Left ventricle myocardium inferior (tissue), 1 donor: Measurements from ENCODE around the gene TSPY10. TPM values are rescaled to one million over a fixed set of nuclear protein-coding genes. Genes with fewer than 3 reads are reported as not detected.
"Not testable (repeated sequence)": the region's sequence is repeated elsewhere in the genome, so short reads cannot be mapped to it uniquely, and the experiment has no call there.

Source experiments
- DNase-seq: peaks from one replicate; pipeline ENCODE4 v3.0.0-alpha.2; 2020
- H3K27ac ChIP-seq: fragments of 200-600 bp; replicated peaks from 2 replicates; pipeline ENCODE4 v1.8.0; 2021
- H3K27me3 ChIP-seq: fragments of 200-600 bp; 2 replicates; pipeline ENCODE4 v1.8.0; 2021; ENCODE audit warnings: low read depth
- H3K36me3 ChIP-seq: fragments of 200-600 bp; 2 replicates; pipeline ENCODE4 v1.8.0; 2021
- H3K4me1 ChIP-seq: fragments of 200-600 bp; 2 replicates; pipeline ENCODE4 v1.8.0; 2021
- H3K4me3 ChIP-seq: fragments of 200-600 bp; 2 replicates; pipeline ENCODE4 v1.8.0; 2021; ENCODE audit warnings: mild to moderate bottlenecking, moderate library complexity
- H3K9me3 ChIP-seq: fragments of 200-600 bp; replicated peaks from 2 replicates; pipeline ENCODE4 v1.8.0; 2021
- intact Hi-C: fragments of 100-400 bp; cut with micrococcal nuclease; formaldehyde crosslinking; loops from one replicate; pipeline ENCODE4 v1.11.0; 2022
- long read RNA-seq: library from polyadenylated mRNA; unstranded; transcript quantifications from one replicate; pipeline ENCODE4 v2.0.0, GENCODE V29; 2021
- total RNA-seq: library from RNA; stranded (reverse); fragmentation: NEBNext Ultra II Directional; extraction: Animal tissue kit (Norgen Biotek cat#: 25700); gene quantifications from one replicate; pipeline ENCODE4 v1.2.1, GENCODE V29; 2021
- donor health status: DM: no; HTN: yes; CAD: no; lungs with severe emphysema.

The TSPY10 gene, protein sequence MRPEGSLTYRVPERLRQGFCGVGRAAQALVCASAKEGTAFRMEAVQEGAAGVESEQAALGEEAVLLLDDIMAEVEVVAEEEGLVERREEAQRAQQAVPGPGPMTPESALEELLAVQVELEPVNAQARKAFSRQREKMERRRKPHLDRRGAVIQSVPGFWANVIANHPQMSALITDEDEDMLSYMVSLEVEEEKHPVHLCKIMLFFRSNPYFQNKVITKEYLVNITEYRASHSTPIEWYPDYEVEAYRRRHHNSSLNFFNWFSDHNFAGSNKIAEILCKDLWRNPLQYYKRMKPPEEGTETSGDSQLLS
- not detected for total RNA-seq
- long read RNA-seq: 0 reads

DNA sequence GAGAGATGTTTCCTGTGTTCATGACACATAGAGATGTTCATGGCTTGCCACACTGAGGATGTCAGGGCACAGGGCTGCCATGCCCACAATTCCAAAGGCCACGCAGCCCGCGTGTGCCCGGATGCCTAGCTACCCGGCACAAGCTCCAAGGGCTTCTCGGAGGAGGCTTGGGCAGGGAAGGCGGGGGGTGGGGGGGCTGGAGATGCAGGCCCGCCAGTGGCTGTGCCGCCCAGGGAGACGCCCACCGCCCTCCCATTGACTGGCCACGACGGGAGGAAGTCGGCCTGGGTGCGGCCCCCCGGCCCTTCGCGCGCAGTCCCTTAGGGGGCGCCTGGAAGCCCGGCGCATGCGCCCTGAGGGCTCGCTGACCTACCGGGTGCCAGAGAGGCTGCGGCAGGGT is at the start of gene TSPY10:
Gene TSPY10, plus strand, starts transcription at position 301 of the 400 bp plus-strand sequence. Its CDS starts 46 bp downstream, at position 347.
- H3K4me3 ChIP-seq, DNase-seq, H3K9me3 ChIP-seq, H3K27me3 ChIP-seq, H3K27ac ChIP-seq, H3K36me3 ChIP-seq, intact Hi-C loops, H3K4me1 ChIP-seq: not testable (repeated sequence)

GRCh38 chrY:9486967-9487366 is 40.7 kb upstream of the TSPY10 start, which contains the start of gene TSPY9:
TSS of gene TSPY9 (plus strand) at chrY:9487267. CDS start at chrY:9487313, 46 bp downstream.
- DNase-seq, H3K9me3 ChIP-seq, intact Hi-C loops, H3K4me1 ChIP-seq, H3K36me3 ChIP-seq, H3K27me3 ChIP-seq, H3K4me3 ChIP-seq, H3K27ac ChIP-seq: not testable (repeated sequence)

DNA sequence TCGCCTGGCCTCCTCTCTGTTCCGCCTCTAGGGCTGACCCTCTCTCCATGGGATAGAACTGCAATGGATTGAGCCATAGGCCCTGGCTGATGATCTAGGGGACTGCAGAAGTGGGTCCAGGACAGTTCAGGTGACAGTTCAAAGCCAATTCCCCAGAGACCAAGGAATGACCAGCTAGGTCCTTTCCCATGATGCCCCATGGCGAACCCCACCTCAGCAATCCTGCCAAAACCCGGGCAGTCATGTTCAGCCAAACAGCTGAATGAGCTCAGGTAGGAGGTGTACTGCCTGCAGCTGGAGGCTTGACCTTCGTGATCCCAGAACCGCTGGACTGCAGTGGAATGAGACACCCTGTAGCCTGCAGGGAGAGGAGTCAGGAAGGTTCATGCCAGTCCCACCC is 23.3 kb upstream of the TSPY10 start:
- H3K27me3 ChIP-seq, H3K36me3 ChIP-seq, H3K9me3 ChIP-seq, H3K27ac ChIP-seq, intact Hi-C loops, H3K4me1 ChIP-seq, DNase-seq, H3K4me3 ChIP-seq: not testable (repeated sequence)

- H3K9me3 ChIP-seq, H3K27ac ChIP-seq, H3K27me3 ChIP-seq, DNase-seq, intact Hi-C loops, H3K36me3 ChIP-seq, H3K4me3 ChIP-seq, H3K4me1 ChIP-seq: not testable (repeated sequence)
These were observed 11.4 kb upstream of the TSPY10 start for GRCh38 chrY:9516287-9516686.

Other genes starting within 250 kb of the TSPY10 start
- gene TSPY4, start 190.4 kb upstream of the TSPY10 start, total RNA-seq: not detected
- gene TSPY8, start 170.1 kb upstream of the TSPY10 start, total RNA-seq: not detected
- not detected for gene TSPY3, start 129.5 kb upstream of the TSPY10 start, total RNA-seq
- not detected for gene TSPY1, start 60.9 kb upstream of the TSPY10 start, total RNA-seq
- not detected for gene TSPY9, start 40.6 kb upstream of the TSPY10 start, total RNA-seq